Ishikawa (cell line): ENCODE measurements around the gene RNF213.

Experiments used
- CEBPB ChIP-seq: IDR thresholded peaks from 2 replicates; pipeline ENCODE4 v1.6.1; 2012
- CREB1 ChIP-seq: IDR thresholded peaks from 2 replicates; pipeline ENCODE4 v1.6.1; 2012; ENCODE audit warnings: low read depth
- EGR1 ChIP-seq: IDR thresholded peaks from 2 replicates; pipeline ENCODE4 v1.6.1; 2012
- EP300 ChIP-seq: IDR thresholded peaks from 2 replicates; pipeline ENCODE4 v1.6.1; 2012; ENCODE audit warnings: borderline replicate concordance
- FOXM1 ChIP-seq: IDR thresholded peaks from 2 replicates; pipeline ENCODE4 v1.6.1; 2012; ENCODE audit warnings: low read depth, borderline replicate concordance
- RAD21 ChIP-seq: IDR thresholded peaks from 2 replicates; pipeline ENCODE4 v1.6.1; 2012; ENCODE audit warnings: low read depth
- TAF1 ChIP-seq: IDR thresholded peaks from 2 replicates; pipeline ENCODE4 v1.6.1; 2012; ENCODE audit warnings: low read depth, mild to moderate bottlenecking
- TEAD4 ChIP-seq: IDR thresholded peaks from 2 replicates; pipeline ENCODE4 v1.6.1; 2012
- YY1 ChIP-seq: IDR thresholded peaks from 2 replicates; pipeline ENCODE4 v1.6.1; 2012; ENCODE audit warnings: low read depth
- ZBTB7A ChIP-seq: IDR thresholded peaks from 2 replicates; pipeline ENCODE4 v1.6.1; 2012; ENCODE audit warnings: low read depth
- TF ChIP-seq, protein P1 (sequence below): IDR thresholded peaks from 2 replicates; pipeline ENCODE4 v1.6.1; 2012; ENCODE audit warnings: low read depth, mild to moderate bottlenecking
- TF ChIP-seq, protein P2 (sequence below): IDR thresholded peaks from 2 replicates; pipeline ENCODE4 v1.6.1; 2012

GRCh38 chr17:80259457-80260068 is 1.1 kb upstream of the RNF213 start:
- TF ChIP-seq RAD21, result no peak
- TF ChIP-seq EP300, result no peak
- no peak for TF ChIP-seq CEBPB
- no peak for TF ChIP-seq FOXM1
- TF ChIP-seq TAF1, result no peak
- TF ChIP-seq EGR1, result no peak
- TF ChIP-seq CREB1, result no peak
- no peak for TF ChIP-seq TEAD4
- TF ChIP-seq, protein P1, sequence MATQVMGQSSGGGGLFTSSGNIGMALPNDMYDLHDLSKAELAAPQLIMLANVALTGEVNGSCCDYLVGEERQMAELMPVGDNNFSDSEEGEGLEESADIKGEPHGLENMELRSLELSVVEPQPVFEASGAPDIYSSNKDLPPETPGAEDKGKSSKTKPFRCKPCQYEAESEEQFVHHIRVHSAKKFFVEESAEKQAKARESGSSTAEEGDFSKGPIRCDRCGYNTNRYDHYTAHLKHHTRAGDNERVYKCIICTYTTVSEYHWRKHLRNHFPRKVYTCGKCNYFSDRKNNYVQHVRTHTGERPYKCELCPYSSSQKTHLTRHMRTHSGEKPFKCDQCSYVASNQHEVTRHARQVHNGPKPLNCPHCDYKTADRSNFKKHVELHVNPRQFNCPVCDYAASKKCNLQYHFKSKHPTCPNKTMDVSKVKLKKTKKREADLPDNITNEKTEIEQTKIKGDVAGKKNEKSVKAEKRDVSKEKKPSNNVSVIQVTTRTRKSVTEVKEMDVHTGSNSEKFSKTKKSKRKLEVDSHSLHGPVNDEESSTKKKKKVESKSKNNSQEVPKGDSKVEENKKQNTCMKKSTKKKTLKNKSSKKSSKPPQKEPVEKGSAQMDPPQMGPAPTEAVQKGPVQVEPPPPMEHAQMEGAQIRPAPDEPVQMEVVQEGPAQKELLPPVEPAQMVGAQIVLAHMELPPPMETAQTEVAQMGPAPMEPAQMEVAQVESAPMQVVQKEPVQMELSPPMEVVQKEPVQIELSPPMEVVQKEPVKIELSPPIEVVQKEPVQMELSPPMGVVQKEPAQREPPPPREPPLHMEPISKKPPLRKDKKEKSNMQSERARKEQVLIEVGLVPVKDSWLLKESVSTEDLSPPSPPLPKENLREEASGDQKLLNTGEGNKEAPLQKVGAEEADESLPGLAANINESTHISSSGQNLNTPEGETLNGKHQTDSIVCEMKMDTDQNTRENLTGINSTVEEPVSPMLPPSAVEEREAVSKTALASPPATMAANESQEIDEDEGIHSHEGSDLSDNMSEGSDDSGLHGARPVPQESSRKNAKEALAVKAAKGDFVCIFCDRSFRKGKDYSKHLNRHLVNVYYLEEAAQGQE, result no peak
- TF ChIP-seq YY1, result no peak
- TF ChIP-seq, protein P2, sequence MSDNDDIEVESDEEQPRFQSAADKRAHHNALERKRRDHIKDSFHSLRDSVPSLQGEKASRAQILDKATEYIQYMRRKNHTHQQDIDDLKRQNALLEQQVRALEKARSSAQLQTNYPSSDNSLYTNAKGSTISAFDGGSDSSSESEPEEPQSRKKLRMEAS, result no peak
- no peak; the same call in none of the 2 replicates for TF ChIP-seq ZBTB7A
